PFSK-1 (cell line): ENCODE results near the gene OR11H7. TPM values are rescaled to one million over a fixed set of nuclear protein-coding genes. Genes with fewer than 3 reads are reported as not detected.

Experiments used
- FOXP2 ChIP-seq: optimal IDR thresholded peaks from 2 replicates; pipeline ENCODE3; 2011; ENCODE audit warnings: borderline replicate concordance, control low read depth, inconsistent platforms; ENCODE audit not compliant: insufficient read depth; ENCODE audit errors: extremely low read length, extremely low read depth
- POLR2AphosphoS5 ChIP-seq: IDR thresholded peaks from 2 replicates; pipeline ENCODE4 v1.6.1; 2012; ENCODE audit warnings: low read depth, mild to moderate bottlenecking, control low read depth, low read length, moderate library complexity
- SIN3A ChIP-seq: IDR thresholded peaks from 2 replicates; pipeline ENCODE4 v1.6.1; 2012; ENCODE audit warnings: mild to moderate bottlenecking, low read length, moderate library complexity, borderline replicate concordance; ENCODE audit not compliant: insufficient read depth
- TAF1 ChIP-seq: IDR thresholded peaks from 2 replicates; pipeline ENCODE4 v1.6.1; 2012; ENCODE audit warnings: low read length, control low read depth, borderline replicate concordance; ENCODE audit not compliant: insufficient read depth
- polyA plus RNA-seq: library from polyadenylated mRNA; unstranded; fragments of >200 nt; gene quantifications from one replicate; pipeline ENCODE4 v1.2.1, GENCODE V29; 2012; ENCODE audit warnings: low read depth, missing spikeins; ENCODE audit not compliant: insufficient read length
- TF ChIP-seq, protein P1 (sequence below), 2 experiments: IDR thresholded peaks; 2 replicates each; pipeline versions ENCODE4 v1.6.1 to v1.8.0; 2011 to 2012; ENCODE audit warnings: low read depth in 2 of 2, low read length in 2 of 2, control low read depth in 1 of 2, inconsistent platforms in 1 of 2, mild to moderate bottlenecking in 1 of 2, moderate library complexity in 1 of 2; ENCODE audit not compliant: insufficient read depth in 1 of 2

Gene OR11H7
- not detected for polyA plus RNA-seq

DNA sequence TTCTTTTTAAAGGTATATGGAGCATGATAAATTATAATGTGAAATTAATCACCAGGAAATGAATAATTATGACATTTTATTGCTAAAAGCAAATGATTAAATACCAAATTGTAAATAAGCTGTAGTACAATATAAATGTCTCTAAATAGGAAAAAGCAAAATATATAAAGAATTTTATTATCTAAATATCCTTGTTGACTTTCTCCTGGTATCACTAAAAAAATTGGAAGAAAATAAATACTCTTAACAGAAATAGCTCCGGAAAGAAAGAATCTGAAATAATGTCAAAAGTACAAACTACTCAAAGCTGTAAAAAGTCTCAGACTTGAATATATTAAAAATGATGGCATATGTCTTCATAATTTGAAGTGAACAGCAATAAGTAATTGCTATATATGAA, at the start of gene OR11H7:
Gene OR11H7, plus strand, starts transcription at position 301 of the 400 bp plus-strand sequence.
- TF ChIP-seq TAF1 (no peak), FOXP2 (no peak), POLR2AphosphoS5 (no peak), SIN3A (no peak)
- TF ChIP-seq, protein P1, sequence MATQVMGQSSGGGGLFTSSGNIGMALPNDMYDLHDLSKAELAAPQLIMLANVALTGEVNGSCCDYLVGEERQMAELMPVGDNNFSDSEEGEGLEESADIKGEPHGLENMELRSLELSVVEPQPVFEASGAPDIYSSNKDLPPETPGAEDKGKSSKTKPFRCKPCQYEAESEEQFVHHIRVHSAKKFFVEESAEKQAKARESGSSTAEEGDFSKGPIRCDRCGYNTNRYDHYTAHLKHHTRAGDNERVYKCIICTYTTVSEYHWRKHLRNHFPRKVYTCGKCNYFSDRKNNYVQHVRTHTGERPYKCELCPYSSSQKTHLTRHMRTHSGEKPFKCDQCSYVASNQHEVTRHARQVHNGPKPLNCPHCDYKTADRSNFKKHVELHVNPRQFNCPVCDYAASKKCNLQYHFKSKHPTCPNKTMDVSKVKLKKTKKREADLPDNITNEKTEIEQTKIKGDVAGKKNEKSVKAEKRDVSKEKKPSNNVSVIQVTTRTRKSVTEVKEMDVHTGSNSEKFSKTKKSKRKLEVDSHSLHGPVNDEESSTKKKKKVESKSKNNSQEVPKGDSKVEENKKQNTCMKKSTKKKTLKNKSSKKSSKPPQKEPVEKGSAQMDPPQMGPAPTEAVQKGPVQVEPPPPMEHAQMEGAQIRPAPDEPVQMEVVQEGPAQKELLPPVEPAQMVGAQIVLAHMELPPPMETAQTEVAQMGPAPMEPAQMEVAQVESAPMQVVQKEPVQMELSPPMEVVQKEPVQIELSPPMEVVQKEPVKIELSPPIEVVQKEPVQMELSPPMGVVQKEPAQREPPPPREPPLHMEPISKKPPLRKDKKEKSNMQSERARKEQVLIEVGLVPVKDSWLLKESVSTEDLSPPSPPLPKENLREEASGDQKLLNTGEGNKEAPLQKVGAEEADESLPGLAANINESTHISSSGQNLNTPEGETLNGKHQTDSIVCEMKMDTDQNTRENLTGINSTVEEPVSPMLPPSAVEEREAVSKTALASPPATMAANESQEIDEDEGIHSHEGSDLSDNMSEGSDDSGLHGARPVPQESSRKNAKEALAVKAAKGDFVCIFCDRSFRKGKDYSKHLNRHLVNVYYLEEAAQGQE (IDR thresholded peaks at IDR 0.05; ENCODE audit: insufficient read depth in 1 of 2, low read depth in 2 of 2, low read length in 2 of 2) = no peak

DNA sequence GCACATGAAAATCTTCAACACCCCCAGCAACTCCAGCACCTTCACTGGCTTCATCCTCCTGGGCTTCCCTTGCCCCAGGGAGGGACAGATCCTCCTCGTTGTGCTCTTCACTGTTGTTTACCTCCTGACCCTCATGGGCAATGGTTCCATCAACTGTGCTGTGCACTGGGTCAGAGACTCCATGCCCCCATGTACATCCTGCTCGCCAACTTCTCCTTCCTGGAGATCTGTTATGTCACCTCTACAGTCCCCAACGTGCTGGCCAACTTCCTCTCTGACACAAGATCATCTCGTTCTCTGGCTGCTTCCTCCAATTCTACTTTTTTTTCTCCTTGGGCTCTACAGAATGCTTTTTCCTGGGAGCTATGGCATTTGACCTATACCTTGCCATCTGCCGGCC, 49.6 kb upstream of the OR11H7 start:
- TF ChIP-seq, protein P1 (IDR thresholded peaks at IDR 0.05; ENCODE audit: insufficient read depth in 1 of 2, low read depth in 2 of 2, low read length in 2 of 2) = no peak
- no peak for TF ChIP-seq TAF1
- TF ChIP-seq SIN3A = no peak
- no peak for TF ChIP-seq POLR2AphosphoS5
- TF ChIP-seq FOXP2 = no peak

DNA sequence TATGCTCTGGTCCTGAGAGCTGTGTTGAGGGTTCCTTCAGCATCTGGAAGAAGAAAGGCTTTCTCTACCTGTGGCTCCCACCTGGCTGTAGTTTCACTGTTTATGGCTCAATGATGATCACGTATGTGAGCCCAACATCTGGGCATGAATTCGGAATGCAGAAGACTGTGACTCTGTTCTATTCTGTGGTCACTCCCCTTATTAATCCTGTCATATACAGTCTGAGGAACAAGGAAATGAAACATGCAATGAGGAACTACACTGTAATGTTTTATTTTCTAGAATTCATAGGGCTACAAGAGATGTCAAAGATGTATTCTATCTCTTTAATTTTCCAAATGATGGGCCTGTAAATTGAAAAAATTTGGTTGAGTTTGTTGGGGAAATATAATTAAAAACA, 48.9 kb upstream of the OR11H7 start:
- TF ChIP-seq POLR2AphosphoS5 = no peak
- TF ChIP-seq FOXP2 = no peak
- TF ChIP-seq, protein P1 (IDR thresholded peaks at IDR 0.05; ENCODE audit: insufficient read depth in 1 of 2, low read depth in 2 of 2, low read length in 2 of 2) = no peak
- TF ChIP-seq TAF1 = no peak
- TF ChIP-seq SIN3A = no peak

DNA sequence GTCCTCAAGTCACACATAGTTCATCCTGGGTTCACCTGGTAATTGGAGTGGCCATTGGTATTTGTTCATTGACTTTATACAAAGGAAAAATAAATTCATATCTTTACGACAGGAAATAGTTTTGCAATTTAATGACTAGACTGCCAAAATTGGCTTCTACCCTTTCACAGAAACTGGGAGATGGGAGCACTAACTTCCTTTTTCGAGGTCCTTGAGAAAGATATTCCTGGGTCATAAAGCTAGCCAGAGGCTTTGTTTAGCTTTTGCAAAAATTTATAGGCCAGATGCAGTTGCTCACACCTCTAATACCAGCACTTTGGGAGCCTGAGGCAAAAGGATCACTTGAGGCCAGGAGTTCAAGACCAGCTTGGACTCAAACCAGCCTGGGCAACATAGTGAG, 48.3 kb upstream of the OR11H7 start:
- TF ChIP-seq SIN3A (no peak), FOXP2 (no peak), POLR2AphosphoS5 (no peak), TAF1 (no peak)
- TF ChIP-seq, protein P1 (IDR thresholded peaks at IDR 0.05; ENCODE audit: insufficient read depth in 1 of 2, low read depth in 2 of 2, low read length in 2 of 2) = no peak

DNA sequence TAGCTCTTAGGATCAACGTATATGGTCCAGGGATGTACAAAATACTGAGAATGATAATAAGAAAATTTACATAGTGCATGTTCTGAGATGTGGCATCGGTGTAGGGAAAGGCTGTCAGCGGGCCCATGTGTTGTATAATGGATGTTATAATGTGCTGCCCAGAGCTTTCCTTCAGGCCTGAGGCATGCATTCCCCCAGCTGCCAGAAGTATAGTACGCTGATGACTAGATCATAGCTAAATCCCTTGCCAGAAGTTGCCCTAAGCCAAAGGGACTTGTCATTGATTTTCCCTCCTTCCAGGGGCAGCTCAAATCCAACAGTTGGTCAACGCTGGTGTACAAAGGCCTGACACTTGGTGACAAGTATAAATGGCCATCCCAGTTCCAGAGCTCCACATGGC, 44.6 kb upstream of the OR11H7 start:
- TF ChIP-seq SIN3A = no peak
- no peak for TF ChIP-seq TAF1
- TF ChIP-seq, protein P1 (IDR thresholded peaks at IDR 0.05; ENCODE audit: insufficient read depth in 1 of 2, low read depth in 2 of 2, low read length in 2 of 2) = no peak
- TF ChIP-seq FOXP2 = no peak
- no peak for TF ChIP-seq POLR2AphosphoS5
